OCI-LY1 (cell line): ENCODE measurements around the gene CSF2RB.

Experiments
- H2AFZ ChIP-seq: fragments of 200-600 bp; sonication (generic), shearing (Covaris generic); 2 replicates; pipeline ENCODE4 v1.6.0; 2014; ENCODE audit warnings: antibody characterized with exemption, mild to moderate bottlenecking, low read length
- H3F3A ChIP-seq: fragments of 200-600 bp; sonication (generic), shearing (Covaris generic); 2 replicates; pipeline ENCODE4 v1.6.0; 2014; ENCODE audit warnings: mild to moderate bottlenecking, antibody characterized with exemption, low read length, moderate library complexity; ENCODE audit not compliant: insufficient read depth
- H3K27ac ChIP-seq: fragments of 200-600 bp; sonication (generic); 2 replicates; pipeline ENCODE4 v1.5.1; 2014; ENCODE audit warnings: low read length, mixed run types, mild to moderate bottlenecking, low read depth; ENCODE audit not compliant: poor library complexity, severe bottlenecking
- H3K27me3 ChIP-seq: fragments of 200-600 bp; sonication (generic); 2 replicates; pipeline ENCODE4 v1.6.0; 2014; ENCODE audit warnings: antibody characterized with exemption, mild to moderate bottlenecking, low read length, moderate library complexity; ENCODE audit not compliant: insufficient read depth
- H3K36me3 ChIP-seq: fragments of 200-600 bp; sonication (generic); 2 replicates; pipeline ENCODE4 v1.6.1; 2014; ENCODE audit warnings: mild to moderate bottlenecking, antibody characterized with exemption, low read length, moderate library complexity, mixed read lengths; ENCODE audit not compliant: insufficient read depth
- H3K4me1 ChIP-seq: fragments of 200-600 bp; sonication (generic); 2 replicates; pipeline ENCODE4 v1.5.1; 2014; ENCODE audit warnings: mild to moderate bottlenecking, low read length, moderate library complexity; ENCODE audit not compliant: insufficient read depth, severe bottlenecking
- H3K4me2 ChIP-seq: fragments of 200-600 bp; sonication (generic), shearing (Covaris generic); 2 replicates; pipeline ENCODE4 v1.6.1; 2014; ENCODE audit warnings: low read length
- H3K4me3 ChIP-seq: fragments of 200-600 bp; sonication (generic); 2 replicates; pipeline ENCODE4 v1.5.1; 2014; ENCODE audit warnings: low read length, low read depth, mild to moderate bottlenecking, mixed read lengths; ENCODE audit not compliant: poor library complexity, severe bottlenecking
- H3K79me2 ChIP-seq: fragments of 200-600 bp; shearing (Covaris generic); 2 replicates; pipeline ENCODE4 v1.6.1; 2016; ENCODE audit warnings: mixed run types, low read length, mixed read lengths; ENCODE audit not compliant: insufficient read depth
- H3K9ac ChIP-seq: fragments of 200-600 bp; sonication (generic), shearing (Covaris generic); 2 replicates; pipeline ENCODE4 v1.6.1; 2014; ENCODE audit warnings: mild to moderate bottlenecking, low read length, mixed read lengths
- H3K9me2 ChIP-seq: fragments of 200-600 bp; sonication (generic), shearing (Covaris generic); 2 replicates; pipeline ENCODE4 v1.6.1; 2014; ENCODE audit warnings: low read depth, mild to moderate bottlenecking, low read length, mixed read lengths
- H3K9me3 ChIP-seq: fragments of 200-600 bp; shearing (Covaris generic); 2 replicates; pipeline ENCODE4 v1.6.1; 2014; ENCODE audit warnings: low read length, mixed read lengths
- H4K20me1 ChIP-seq: fragments of 200-600 bp; sonication (generic), shearing (Covaris generic); 2 replicates; pipeline ENCODE4 v1.6.0; 2016; ENCODE audit warnings: mild to moderate bottlenecking, low read length; ENCODE audit not compliant: insufficient read depth
- EZH2 ChIP-seq: fragments of 200-600 bp; sonication (generic), shearing (Covaris generic); IDR thresholded peaks from 2 replicates; pipeline ENCODE4 v1.8.0; 2017; ENCODE audit warnings: borderline replicate concordance, mixed run types, mild to moderate bottlenecking, antibody characterized with exemption, low read length, moderate library complexity, mixed read lengths
- TF ChIP-seq, protein P1 (sequence below): fragments of 200-600 bp; sonication (generic), shearing (Covaris generic); IDR thresholded peaks from 2 replicates; pipeline ENCODE4 v1.5.1; 2017; ENCODE audit warnings: mild to moderate bottlenecking, antibody characterized with exemption, low read length, moderate library complexity, mixed read lengths

Gene CSF2RB

GRCh38 chr22:36872866-36873498 lies 40.4 kb upstream of the CSF2RB start:
- no peaks in the 10 kb centered on the region for H3K36me3 ChIP-seq
- H3K9me3 ChIP-seq: no peaks in the 10 kb centered on the region
- TF ChIP-seq, protein P1, sequence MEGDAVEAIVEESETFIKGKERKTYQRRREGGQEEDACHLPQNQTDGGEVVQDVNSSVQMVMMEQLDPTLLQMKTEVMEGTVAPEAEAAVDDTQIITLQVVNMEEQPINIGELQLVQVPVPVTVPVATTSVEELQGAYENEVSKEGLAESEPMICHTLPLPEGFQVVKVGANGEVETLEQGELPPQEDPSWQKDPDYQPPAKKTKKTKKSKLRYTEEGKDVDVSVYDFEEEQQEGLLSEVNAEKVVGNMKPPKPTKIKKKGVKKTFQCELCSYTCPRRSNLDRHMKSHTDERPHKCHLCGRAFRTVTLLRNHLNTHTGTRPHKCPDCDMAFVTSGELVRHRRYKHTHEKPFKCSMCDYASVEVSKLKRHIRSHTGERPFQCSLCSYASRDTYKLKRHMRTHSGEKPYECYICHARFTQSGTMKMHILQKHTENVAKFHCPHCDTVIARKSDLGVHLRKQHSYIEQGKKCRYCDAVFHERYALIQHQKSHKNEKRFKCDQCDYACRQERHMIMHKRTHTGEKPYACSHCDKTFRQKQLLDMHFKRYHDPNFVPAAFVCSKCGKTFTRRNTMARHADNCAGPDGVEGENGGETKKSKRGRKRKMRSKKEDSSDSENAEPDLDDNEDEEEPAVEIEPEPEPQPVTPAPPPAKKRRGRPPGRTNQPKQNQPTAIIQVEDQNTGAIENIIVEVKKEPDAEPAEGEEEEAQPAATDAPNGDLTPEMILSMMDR: no peak
- no peak for TF ChIP-seq EZH2
- H3K27me3 ChIP-seq: no peaks in the 10 kb centered on the region
- H3F3A ChIP-seq: no peaks in the 10 kb centered on the region
- no peaks in the 10 kb centered on the region for H3K4me1 ChIP-seq
- H3K27ac ChIP-seq: no peak overlapping the region
- no peak overlapping the region for H2AFZ ChIP-seq
- no peak overlapping the region for H3K4me2 ChIP-seq
- H3K4me3 ChIP-seq: no peak overlapping the region
- no peaks in the 10 kb centered on the region for H3K79me2 ChIP-seq
- H4K20me1 ChIP-seq: no peaks in the 10 kb centered on the region
- no peaks in the 10 kb centered on the region for H3K9me2 ChIP-seq
- H3K9ac ChIP-seq: no peak overlapping the region

DNA sequence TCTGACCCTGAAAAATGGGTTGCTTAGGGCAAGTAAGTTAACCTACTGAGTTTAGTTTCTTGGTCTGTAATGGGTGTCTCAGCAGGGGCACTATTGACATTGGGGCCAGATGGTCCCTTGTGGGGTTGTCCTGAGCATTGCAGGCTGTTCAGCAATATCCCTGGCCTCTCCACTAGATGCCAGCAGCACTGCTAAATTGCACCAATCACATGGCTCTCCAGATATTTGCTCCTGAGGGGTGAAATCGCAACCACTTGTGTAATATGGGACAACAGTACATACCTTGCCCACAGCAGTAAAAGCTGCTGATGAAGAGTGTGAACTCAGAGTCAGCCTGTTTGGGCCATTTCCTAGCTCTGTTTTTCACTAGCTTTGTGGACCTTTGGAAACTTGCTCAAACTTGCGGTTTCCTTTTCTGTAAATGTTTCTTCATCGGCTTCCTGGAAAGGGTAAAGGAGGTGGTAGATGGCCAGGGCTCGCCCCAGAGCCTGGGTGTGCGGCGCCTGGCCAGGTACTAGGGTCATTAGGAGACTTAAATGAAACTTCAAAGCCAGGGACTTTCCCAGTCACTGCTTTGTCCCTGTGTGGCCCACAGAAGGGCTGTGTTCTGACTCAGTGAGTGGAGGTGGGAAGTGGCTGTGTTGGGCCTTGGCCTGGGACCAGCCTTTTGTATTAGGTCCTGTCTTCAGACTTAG lies 39.7 kb upstream of the CSF2RB start:
- Histone ChIP-seq H3K4me1 (no peaks in the 10 kb centered on the region), H3K27me3 (no peaks in the 10 kb centered on the region), H3K27ac (no peak overlapping the region), H3K4me3 (no peak overlapping the region), H3K36me3 (no peaks in the 10 kb centered on the region), H3K4me2 (no peak overlapping the region), H3K9ac (no peak overlapping the region), H3K9me3 (no peaks in the 10 kb centered on the region), H3K9me2 (no peaks in the 10 kb centered on the region), H4K20me1 (no peaks in the 10 kb centered on the region), H2AFZ (no peak overlapping the region), H3K79me2 (no peaks in the 10 kb centered on the region), H3F3A (no peaks in the 10 kb centered on the region)
- TF ChIP-seq EZH2: no peak
- TF ChIP-seq, protein P1: peak; percentile 32; the same call in 1 of the 2 replicates

GRCh38 chr22:36874309-36874696 lies 39.1 kb upstream of the CSF2RB start:
- no peaks in the 10 kb centered on the region for H3K4me1 ChIP-seq
- no peaks in the 10 kb centered on the region for H3K79me2 ChIP-seq
- H4K20me1 ChIP-seq: no peaks in the 10 kb centered on the region
- no peaks in the 10 kb centered on the region for H3K27me3 ChIP-seq
- H2AFZ ChIP-seq: no peak overlapping the region
- TF ChIP-seq, protein P1: no peak
- no peak for TF ChIP-seq EZH2
- H3K36me3 ChIP-seq: no peaks in the 10 kb centered on the region
- H3K9ac ChIP-seq: no peak overlapping the region
- no peaks in the 10 kb centered on the region for H3K9me3 ChIP-seq
- no peaks in the 10 kb centered on the region for H3F3A ChIP-seq
- H3K4me3 ChIP-seq: no peak overlapping the region
- no peaks in the 10 kb centered on the region for H3K9me2 ChIP-seq
- H3K27ac ChIP-seq: no peak overlapping the region
- H3K4me2 ChIP-seq: no peak overlapping the region
